HepG2 (cell line): Measurements from ENCODE around the gene LAMA5. TPM values are rescaled to one million over a fixed set of nuclear protein-coding genes. Genes with fewer than 3 reads are reported as not detected.

Source experiments
- CEBPZ ChIP-seq: IDR thresholded peaks from 2 replicates; pipeline ENCODE4 v1.6.1; 2012; ENCODE audit warnings: low read length, improper control_type of control experiment
- CREBL2 ChIP-seq: sonication (generic); formaldehyde crosslinking; IDR thresholded peaks from 2 replicates; pipeline ENCODE4 v1.8.1; 2023; ENCODE audit warnings: missing genetic modification reagents, mild to moderate bottlenecking, borderline replicate concordance
- HINFP ChIP-seq: sonication (generic); formaldehyde crosslinking; IDR thresholded peaks from 2 replicates; pipeline ENCODE4 v1.4.0; 2020; ENCODE audit warnings: low read depth, mild to moderate bottlenecking, missing genetic modification reagents
- NR1H2 ChIP-seq: sonication (generic); formaldehyde crosslinking; IDR thresholded peaks from 2 replicates; pipeline ENCODE4 v1.8.1; 2022; ENCODE audit warnings: low read depth, missing genetic modification reagents, borderline replicate concordance
- PRPF4 ChIP-seq: fragments of 200-400 bp; formaldehyde crosslinking; IDR thresholded peaks from 2 replicates; pipeline ENCODE4 v1.6.1; 2016; ENCODE audit warnings: low read length, low read depth; ENCODE audit not compliant: poor library complexity, severe bottlenecking
- U2AF2 ChIP-seq: fragments of 200-400 bp; formaldehyde crosslinking; IDR thresholded peaks from 2 replicates; pipeline ENCODE4 v1.6.1; 2017; ENCODE audit warnings: low read depth, mild to moderate bottlenecking, low read length
- ZBED4 ChIP-seq: sonication (generic); formaldehyde crosslinking; IDR thresholded peaks from 2 replicates; pipeline ENCODE4 v1.4.0; 2020; ENCODE audit warnings: missing genetic modification reagents, borderline replicate concordance
- ZBTB34 ChIP-seq: sonication (generic); formaldehyde crosslinking; IDR thresholded peaks from 2 replicates; pipeline ENCODE4 v1.8.0; 2022; ENCODE audit warnings: mild to moderate bottlenecking, missing genetic modification reagents
- ZBTB7A ChIP-seq: sonication (generic); formaldehyde crosslinking; IDR thresholded peaks from 2 replicates; pipeline ENCODE4 v1.8.0; 2022; ENCODE audit warnings: mild to moderate bottlenecking, missing genetic modification reagents
- ZNF263 ChIP-seq: sonication (generic); formaldehyde crosslinking; IDR thresholded peaks from 2 replicates; pipeline ENCODE4 v1.4.0; 2020; ENCODE audit warnings: missing genetic modification reagents
- ZNF775 ChIP-seq: sonication (generic); formaldehyde crosslinking; IDR thresholded peaks from 2 replicates; pipeline ENCODE4 v1.4.0; 2020; ENCODE audit warnings: missing genetic modification reagents, mild to moderate bottlenecking, moderate library complexity, borderline replicate concordance
- polyA plus RNA-seq, 8 experiments: library from polyadenylated mRNA; depleted of rRNA in 3 of 8; stranded (reverse) in 7 of 8; unstranded in 1 of 8; fragments of >200 nt; fragmentation: Illumina TruSeq in 4 of 8; extraction: Trizol in 4 of 8; gene quantifications; 2 replicates each; pipeline versions ENCODE4 v1.2.1 to v1.2.3, GENCODE V29; 2011 to 2016; ENCODE audit warnings: low read depth in 4 of 8, missing spikeins in 1 of 8, mixed read lengths in 1 of 8; ENCODE audit not compliant: insufficient read depth in 1 of 8
- total RNA-seq, 5 experiments: library from RNA; depleted of rRNA; stranded (reverse); fragments of >200 nt; fragmentation: Illumina TruSeq; extraction: Trizol; gene quantifications; 2 replicates each; pipeline ENCODE4 v1.2.3, GENCODE V29; 2016; ENCODE audit warnings: low read depth in 1 of 5
- TF ChIP-seq, protein P1 (sequence below): IDR thresholded peaks from 2 replicates; pipeline ENCODE4 v1.4.0; 2020; ENCODE audit warnings: mild to moderate bottlenecking, missing genetic modification reagents

The LAMA5 gene
- total and polyA plus RNA-seq, 2 of the 13 experiments (the other 11 are each of a cell fraction or from before 2014, with no cell fraction given): 21.0 to 44.7 TPM

- TF ChIP-seq CEBPZ (no peak), ZNF263 (no peak), ZNF775 (CRISPR knock-in tag) (no peak), U2AF2 (no peak), CREBL2 (no peak), ZBTB7A (CRISPR knock-in tag) (peak; percentile 85; the same call in 1 of the 2 replicates), PRPF4 (no peak), ZBTB34 (CRISPR knock-in tag) (no peak), NR1H2 (0 out of 2 replicates have a peak, but pooled peaks have one; percentile 41), HINFP (CRISPR knock-in tag) (0 out of 2 replicates have a peak, but pooled peaks have one; percentile 5), ZBED4 (CRISPR knock-in tag) (peak; percentile 84)
- TF ChIP-seq, protein P1, sequence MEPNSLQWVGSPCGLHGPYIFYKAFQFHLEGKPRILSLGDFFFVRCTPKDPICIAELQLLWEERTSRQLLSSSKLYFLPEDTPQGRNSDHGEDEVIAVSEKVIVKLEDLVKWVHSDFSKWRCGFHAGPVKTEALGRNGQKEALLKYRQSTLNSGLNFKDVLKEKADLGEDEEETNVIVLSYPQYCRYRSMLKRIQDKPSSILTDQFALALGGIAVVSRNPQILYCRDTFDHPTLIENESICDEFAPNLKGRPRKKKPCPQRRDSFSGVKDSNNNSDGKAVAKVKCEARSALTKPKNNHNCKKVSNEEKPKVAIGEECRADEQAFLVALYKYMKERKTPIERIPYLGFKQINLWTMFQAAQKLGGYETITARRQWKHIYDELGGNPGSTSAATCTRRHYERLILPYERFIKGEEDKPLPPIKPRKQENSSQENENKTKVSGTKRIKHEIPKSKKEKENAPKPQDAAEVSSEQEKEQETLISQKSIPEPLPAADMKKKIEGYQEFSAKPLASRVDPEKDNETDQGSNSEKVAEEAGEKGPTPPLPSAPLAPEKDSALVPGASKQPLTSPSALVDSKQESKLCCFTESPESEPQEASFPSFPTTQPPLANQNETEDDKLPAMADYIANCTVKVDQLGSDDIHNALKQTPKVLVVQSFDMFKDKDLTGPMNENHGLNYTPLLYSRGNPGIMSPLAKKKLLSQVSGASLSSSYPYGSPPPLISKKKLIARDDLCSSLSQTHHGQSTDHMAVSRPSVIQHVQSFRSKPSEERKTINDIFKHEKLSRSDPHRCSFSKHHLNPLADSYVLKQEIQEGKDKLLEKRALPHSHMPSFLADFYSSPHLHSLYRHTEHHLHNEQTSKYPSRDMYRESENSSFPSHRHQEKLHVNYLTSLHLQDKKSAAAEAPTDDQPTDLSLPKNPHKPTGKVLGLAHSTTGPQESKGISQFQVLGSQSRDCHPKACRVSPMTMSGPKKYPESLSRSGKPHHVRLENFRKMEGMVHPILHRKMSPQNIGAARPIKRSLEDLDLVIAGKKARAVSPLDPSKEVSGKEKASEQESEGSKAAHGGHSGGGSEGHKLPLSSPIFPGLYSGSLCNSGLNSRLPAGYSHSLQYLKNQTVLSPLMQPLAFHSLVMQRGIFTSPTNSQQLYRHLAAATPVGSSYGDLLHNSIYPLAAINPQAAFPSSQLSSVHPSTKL (CRISPR knock-in tag): peak; percentile 67
Measured at GRCh38 chr20:62302341-62303061, 64.6 kb downstream of the LAMA5 start, which contains the start of gene ADRM1 (continued).
